ENCODE results near the gene PSMD12.
"Not testable (repeated sequence)": the region's sequence is repeated elsewhere in the genome, so short reads cannot be mapped to it uniquely, and the experiment has no call there.

The PSMD12 gene

GRCh38 chr17:67353161-67353560 lies 13.2 kb downstream of the PSMD12 start:
- no peak for DNase-seq

GRCh38 chr17:67349420-67349819 lies 17.0 kb downstream of the PSMD12 start:
- DNase-seq: no peak

GRCh38 chr17:67347826-67348225 lies 18.6 kb downstream of the PSMD12 start:
- DNase-seq: no peak

GRCh38 chr17:67343237-67343636 lies 23.1 kb downstream of the PSMD12 start:
- DNase-seq: no peak

GRCh38 chr17:67338353-67338752 lies 28.0 kb downstream of the PSMD12 start:
- DNase-seq: not testable (repeated sequence)

- no peak for DNase-seq
Observed at GRCh38 chr17:67336859-67337258, 29.5 kb downstream of the PSMD12 start.

GRCh38 chr17:67335245-67335835 lies 31.0 kb downstream of the PSMD12 start:
- DNase-seq: no peak

- not testable (repeated sequence) for DNase-seq
Observed at GRCh38 chr17:67332162-67332508, 34.2 kb downstream of the PSMD12 start.

GRCh38 chr17:67331381-67332161 lies 34.8 kb downstream of the PSMD12 start:
- not testable (repeated sequence) for DNase-seq

- DNase-seq: no peak
Observed at GRCh38 chr17:67328026-67328425, 38.4 kb downstream of the PSMD12 start.

- DNase-seq: not testable (repeated sequence)
Observed at GRCh38 chr17:67326959-67327745, 39.2 kb downstream of the PSMD12 start.

GRCh38 chr17:67326440-67326839 lies 39.9 kb downstream of the PSMD12 start:
- no peak for DNase-seq

GRCh38 chr17:67324330-67324729 lies 42.0 kb downstream of the PSMD12 start:
- DNase-seq: no peak

GRCh38 chr17:67323445-67323844 lies 42.9 kb downstream of the PSMD12 start:
- no peak for DNase-seq

GRCh38 chr17:67322042-67322787 lies 44.2 kb downstream of the PSMD12 start:
- peak; percentile 7 for DNase-seq

- not testable (repeated sequence) for DNase-seq
Observed at GRCh38 chr17:67321486-67321885, 44.9 kb downstream of the PSMD12 start.

- no peak for DNase-seq
Observed at GRCh38 chr17:67316781-67317180, 49.6 kb downstream of the PSMD12 start.

- DNase-seq: no peak
Observed at GRCh38 chr17:67315865-67316264, 50.5 kb downstream of the PSMD12 start.

GRCh38 chr17:67312265-67312664 lies 54.1 kb downstream of the PSMD12 start:
- DNase-seq: no peak

- DNase-seq: no peak
Observed at GRCh38 chr17:67311575-67311974, 54.8 kb downstream of the PSMD12 start.

- DNase-seq: no peak
Observed at GRCh38 chr17:67310406-67310805, 56.0 kb downstream of the PSMD12 start.

GRCh38 chr17:67305446-67306235 lies 60.7 kb downstream of the PSMD12 start:
- not testable (repeated sequence) for DNase-seq

All from NCI-H510A (cell line).